GM12878 (cell line): Measurements from ENCODE around the gene MRPL53.

Experiments used
- BACH1 ChIP-seq: fragments of 450-650 bp; IDR thresholded peaks from 2 replicates; pipeline ENCODE4 v1.6.1; 2017; ENCODE audit warnings: mild to moderate bottlenecking, borderline replicate concordance
- EZH2 ChIP-seq: IDR thresholded peaks from 2 replicates; pipeline ENCODE4 v1.6.1; 2012; ENCODE audit warnings: low read depth, mild to moderate bottlenecking, control low read depth, inconsistent platforms, low read length, borderline replicate concordance; ENCODE audit not compliant: control insufficient read depth
- NFIC ChIP-seq: IDR thresholded peaks from 2 replicates; pipeline ENCODE4 v1.6.1; 2012; ENCODE audit warnings: low read depth, mild to moderate bottlenecking, inconsistent platforms, low read length, moderate library complexity
- NR2F1 ChIP-seq: fragments of 450-650 bp; conservative IDR thresholded peaks from 2 replicates; pipeline ENCODE4 v1.6.1; 2017; ENCODE audit warnings: mild to moderate bottlenecking
- POLR2AphosphoS2 ChIP-seq: IDR thresholded peaks from 2 replicates; pipeline ENCODE4 v1.6.1; 2011; ENCODE audit warnings: low read depth, mild to moderate bottlenecking, low read length, improper control_type of control experiment, moderate library complexity
- POLR2AphosphoS5 ChIP-seq: IDR thresholded peaks from 2 replicates; pipeline ENCODE4 v1.6.1; 2011; ENCODE audit warnings: mild to moderate bottlenecking, low read length, inconsistent platforms
- SMC3 ChIP-seq: IDR thresholded peaks from 2 replicates; pipeline ENCODE4 v1.6.1; 2011; ENCODE audit warnings: low read length, improper control_type of control experiment, borderline replicate concordance
- ZNF24 ChIP-seq: fragments of 450-650 bp; IDR thresholded peaks from 2 replicates; pipeline ENCODE4 v1.6.1; 2017; ENCODE audit warnings: antibody characterized with exemption, mild to moderate bottlenecking
- TF ChIP-seq, protein P1 (sequence below), 3 experiments: IDR thresholded peaks in 2 of 3; conservative IDR thresholded peaks in 1 of 3; 2 replicates each; pipeline ENCODE4 v1.5.1; 2011; ENCODE audit warnings: low read depth in 3 of 3, low read length in 3 of 3, mild to moderate bottlenecking in 3 of 3, control low read depth in 2 of 3, moderate library complexity in 2 of 3, inconsistent platforms in 1 of 3, mixed read lengths in 1 of 3; ENCODE audit not compliant: control insufficient read depth in 2 of 3, insufficient read depth in 1 of 3; ENCODE audit errors: extremely low read depth in 1 of 3
- TF ChIP-seq, protein P2 (sequence below): fragments of 450-650 bp; IDR thresholded peaks from 2 replicates; pipeline ENCODE4 v1.6.1; 2017; ENCODE audit warnings: mild to moderate bottlenecking, low read depth, inconsistent platforms; ENCODE audit not compliant: poor library complexity, severe bottlenecking
- TF ChIP-seq, protein P3 (sequence below): fragments of 450-650 bp; IDR thresholded peaks from 2 replicates; pipeline ENCODE4 v1.6.1; 2018; ENCODE audit warnings: mild to moderate bottlenecking, low read depth, moderate library complexity; ENCODE audit not compliant: partially characterized antibody

DNA sequence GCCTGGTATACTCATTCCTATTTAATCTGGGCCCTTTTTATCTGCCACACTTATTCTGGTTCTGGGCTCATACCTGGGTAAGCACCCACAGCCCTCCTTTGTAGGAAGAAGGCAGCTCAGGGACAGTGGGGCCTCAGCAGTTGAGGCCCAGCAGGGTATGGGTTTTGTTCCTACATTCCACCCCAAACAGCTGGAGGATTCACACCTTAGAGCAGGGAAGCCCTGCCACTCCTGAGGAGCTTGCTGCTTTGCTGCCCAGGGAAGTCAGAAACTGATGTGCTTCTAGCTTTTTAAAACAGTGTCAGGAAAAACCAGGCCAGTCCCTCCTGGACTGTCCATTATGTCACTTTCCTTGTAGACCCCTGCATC, 28.1 kb upstream of the MRPL53 start:
- no peak for TF ChIP-seq POLR2AphosphoS2
- no peak for TF ChIP-seq NFIC
- TF ChIP-seq NR2F1 = no peak
- TF ChIP-seq, protein P1, sequence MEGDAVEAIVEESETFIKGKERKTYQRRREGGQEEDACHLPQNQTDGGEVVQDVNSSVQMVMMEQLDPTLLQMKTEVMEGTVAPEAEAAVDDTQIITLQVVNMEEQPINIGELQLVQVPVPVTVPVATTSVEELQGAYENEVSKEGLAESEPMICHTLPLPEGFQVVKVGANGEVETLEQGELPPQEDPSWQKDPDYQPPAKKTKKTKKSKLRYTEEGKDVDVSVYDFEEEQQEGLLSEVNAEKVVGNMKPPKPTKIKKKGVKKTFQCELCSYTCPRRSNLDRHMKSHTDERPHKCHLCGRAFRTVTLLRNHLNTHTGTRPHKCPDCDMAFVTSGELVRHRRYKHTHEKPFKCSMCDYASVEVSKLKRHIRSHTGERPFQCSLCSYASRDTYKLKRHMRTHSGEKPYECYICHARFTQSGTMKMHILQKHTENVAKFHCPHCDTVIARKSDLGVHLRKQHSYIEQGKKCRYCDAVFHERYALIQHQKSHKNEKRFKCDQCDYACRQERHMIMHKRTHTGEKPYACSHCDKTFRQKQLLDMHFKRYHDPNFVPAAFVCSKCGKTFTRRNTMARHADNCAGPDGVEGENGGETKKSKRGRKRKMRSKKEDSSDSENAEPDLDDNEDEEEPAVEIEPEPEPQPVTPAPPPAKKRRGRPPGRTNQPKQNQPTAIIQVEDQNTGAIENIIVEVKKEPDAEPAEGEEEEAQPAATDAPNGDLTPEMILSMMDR (IDR thresholded peaks at IDR 0.05 in 2 of 3, conservative IDR thresholded peaks at IDR 0.05 in 1 of 3; ENCODE audit: control insufficient read depth in 2 of 3, extremely low read depth in 1 of 3, insufficient read depth in 1 of 3, low read depth in 3 of 3, low read length in 3 of 3) = no peak
- no peak for TF ChIP-seq SMC3
- no peak for TF ChIP-seq EZH2
- TF ChIP-seq, protein P2, sequence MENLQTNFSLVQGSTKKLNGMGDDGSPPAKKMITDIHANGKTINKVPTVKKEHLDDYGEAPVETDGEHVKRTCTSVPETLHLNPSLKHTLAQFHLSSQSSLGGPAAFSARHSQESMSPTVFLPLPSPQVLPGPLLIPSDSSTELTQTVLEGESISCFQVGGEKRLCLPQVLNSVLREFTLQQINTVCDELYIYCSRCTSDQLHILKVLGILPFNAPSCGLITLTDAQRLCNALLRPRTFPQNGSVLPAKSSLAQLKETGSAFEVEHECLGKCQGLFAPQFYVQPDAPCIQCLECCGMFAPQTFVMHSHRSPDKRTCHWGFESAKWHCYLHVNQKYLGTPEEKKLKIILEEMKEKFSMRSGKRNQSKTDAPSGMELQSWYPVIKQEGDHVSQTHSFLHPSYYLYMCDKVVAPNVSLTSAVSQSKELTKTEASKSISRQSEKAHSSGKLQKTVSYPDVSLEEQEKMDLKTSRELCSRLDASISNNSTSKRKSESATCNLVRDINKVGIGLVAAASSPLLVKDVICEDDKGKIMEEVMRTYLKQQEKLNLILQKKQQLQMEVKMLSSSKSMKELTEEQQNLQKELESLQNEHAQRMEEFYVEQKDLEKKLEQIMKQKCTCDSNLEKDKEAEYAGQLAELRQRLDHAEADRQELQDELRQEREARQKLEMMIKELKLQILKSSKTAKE = no peak
- no peak for TF ChIP-seq BACH1
- no peak for TF ChIP-seq POLR2AphosphoS5
- TF ChIP-seq, protein P3, sequence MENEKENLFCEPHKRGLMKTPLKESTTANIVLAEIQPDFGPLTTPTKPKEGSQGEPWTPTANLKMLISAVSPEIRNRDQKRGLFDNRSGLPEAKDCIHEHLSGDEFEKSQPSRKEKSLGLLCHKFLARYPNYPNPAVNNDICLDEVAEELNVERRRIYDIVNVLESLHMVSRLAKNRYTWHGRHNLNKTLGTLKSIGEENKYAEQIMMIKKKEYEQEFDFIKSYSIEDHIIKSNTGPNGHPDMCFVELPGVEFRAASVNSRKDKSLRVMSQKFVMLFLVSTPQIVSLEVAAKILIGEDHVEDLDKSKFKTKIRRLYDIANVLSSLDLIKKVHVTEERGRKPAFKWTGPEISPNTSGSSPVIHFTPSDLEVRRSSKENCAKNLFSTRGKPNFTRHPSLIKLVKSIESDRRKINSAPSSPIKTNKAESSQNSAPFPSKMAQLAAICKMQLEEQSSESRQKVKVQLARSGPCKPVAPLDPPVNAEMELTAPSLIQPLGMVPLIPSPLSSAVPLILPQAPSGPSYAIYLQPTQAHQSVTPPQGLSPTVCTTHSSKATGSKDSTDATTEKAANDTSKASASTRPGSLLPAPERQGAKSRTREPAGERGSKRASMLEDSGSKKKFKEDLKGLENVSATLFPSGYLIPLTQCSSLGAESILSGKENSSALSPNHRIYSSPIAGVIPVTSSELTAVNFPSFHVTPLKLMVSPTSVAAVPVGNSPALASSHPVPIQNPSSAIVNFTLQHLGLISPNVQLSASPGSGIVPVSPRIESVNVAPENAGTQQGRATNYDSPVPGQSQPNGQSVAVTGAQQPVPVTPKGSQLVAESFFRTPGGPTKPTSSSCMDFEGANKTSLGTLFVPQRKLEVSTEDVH = no peak
- no peak for TF ChIP-seq ZNF24
